Retinal pigment epithelial cell (primary cell): Measurements from ENCODE around the gene NFIB.

Experiments
- DNase-seq: peaks from one replicate; pipeline ENCODE4 v3.0.0-alpha.2; 2010; ENCODE audit warnings: low read depth
- H3K4me3 ChIP-seq: 2 replicates; pipeline ENCODE4 v1.5.1; 2011; ENCODE audit warnings: mild to moderate bottlenecking, low read length, control low read depth, moderate library complexity
- TF ChIP-seq, protein P1 (sequence below): conservative IDR thresholded peaks from 2 replicates; pipeline ENCODE4 v1.5.1; 2011; ENCODE audit warnings: low read depth, low read length, control low read depth, inconsistent platforms

The NFIB gene

DNA sequence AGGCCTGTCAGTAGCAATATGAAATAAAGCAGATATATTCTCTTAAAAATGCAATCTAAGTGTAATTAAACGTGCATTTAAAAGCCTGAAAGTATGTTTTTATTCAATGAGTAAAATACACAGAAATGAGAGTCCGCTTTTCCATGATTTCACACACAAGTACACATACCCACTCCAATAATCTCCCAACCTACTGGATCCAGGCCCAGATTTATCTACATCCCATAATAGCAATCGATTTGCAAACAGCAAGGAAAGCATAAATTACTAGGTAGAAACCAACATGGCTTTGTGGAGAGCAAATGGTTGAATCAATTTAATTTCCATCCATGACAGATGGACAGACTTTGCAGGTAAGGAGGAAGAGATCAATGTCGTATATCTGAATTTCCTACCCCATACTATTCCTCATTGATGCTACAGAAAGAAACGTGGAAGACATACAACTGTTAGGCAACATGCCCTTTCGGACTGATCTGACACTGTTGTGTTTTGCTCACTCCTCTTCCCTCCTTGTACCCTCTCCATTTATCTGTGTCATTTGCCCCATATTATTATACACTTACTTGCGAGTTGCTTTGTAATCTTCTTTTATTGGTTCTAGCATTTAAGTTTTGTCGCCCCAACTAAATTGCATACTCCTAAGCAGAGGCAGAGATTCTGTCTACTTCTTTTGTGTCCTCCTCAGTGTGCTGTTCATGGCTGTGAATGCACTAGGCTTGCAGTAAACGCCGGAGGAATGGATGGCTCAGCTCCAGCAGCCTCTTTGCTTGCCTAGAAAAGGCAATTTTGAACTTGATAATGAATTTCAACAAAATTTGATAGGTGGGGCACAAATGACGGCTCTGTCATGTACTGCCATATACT is 133.6 kb downstream of the NFIB start:
- H3K4me3 ChIP-seq: no peak overlapping the region
- DNase-seq: no peak
- TF ChIP-seq, protein P1, sequence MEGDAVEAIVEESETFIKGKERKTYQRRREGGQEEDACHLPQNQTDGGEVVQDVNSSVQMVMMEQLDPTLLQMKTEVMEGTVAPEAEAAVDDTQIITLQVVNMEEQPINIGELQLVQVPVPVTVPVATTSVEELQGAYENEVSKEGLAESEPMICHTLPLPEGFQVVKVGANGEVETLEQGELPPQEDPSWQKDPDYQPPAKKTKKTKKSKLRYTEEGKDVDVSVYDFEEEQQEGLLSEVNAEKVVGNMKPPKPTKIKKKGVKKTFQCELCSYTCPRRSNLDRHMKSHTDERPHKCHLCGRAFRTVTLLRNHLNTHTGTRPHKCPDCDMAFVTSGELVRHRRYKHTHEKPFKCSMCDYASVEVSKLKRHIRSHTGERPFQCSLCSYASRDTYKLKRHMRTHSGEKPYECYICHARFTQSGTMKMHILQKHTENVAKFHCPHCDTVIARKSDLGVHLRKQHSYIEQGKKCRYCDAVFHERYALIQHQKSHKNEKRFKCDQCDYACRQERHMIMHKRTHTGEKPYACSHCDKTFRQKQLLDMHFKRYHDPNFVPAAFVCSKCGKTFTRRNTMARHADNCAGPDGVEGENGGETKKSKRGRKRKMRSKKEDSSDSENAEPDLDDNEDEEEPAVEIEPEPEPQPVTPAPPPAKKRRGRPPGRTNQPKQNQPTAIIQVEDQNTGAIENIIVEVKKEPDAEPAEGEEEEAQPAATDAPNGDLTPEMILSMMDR: no peak

DNA sequence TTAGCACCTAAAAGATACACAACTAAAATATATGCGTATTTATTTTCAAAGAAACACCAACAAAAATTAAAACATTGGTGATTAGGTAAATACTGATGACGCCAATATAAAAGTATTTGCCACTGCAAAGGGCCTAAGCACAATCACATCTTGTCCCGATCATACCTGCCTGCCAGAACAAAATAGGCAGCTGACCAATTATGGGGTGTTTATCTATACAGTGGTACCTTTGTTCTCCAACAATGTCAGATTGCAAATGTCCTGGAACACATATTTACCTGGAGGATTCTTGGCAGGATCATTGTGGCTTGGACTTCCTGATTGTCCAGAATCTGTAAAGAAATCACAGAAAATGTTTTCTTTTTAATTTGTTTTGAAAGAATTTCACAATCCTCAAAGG is 134.5 kb downstream of the NFIB start:
- TF ChIP-seq, protein P1: no peak
- H3K4me3 ChIP-seq: no peak overlapping the region
- DNase-seq: no peak

DNA sequence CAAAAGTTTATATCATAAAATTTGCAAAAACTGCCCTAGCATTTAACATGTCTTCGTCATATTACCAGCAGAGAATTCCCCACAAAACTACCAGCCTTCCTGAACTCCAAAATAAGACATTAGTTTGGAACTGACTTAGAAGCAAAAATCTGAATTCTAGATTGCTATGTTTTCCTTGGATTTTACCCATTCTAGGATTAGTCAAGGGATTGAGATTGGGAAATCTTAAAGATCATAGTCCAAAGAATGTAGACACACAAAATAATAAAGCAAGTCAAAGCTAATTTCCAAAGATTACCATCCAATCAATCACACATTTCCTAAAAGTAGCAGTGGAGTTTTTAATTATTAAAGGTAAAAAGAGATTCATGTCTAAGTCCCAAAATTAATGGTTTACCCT is 138.2 kb downstream of the NFIB start:
- DNase-seq: no peak
- no peak overlapping the region for H3K4me3 ChIP-seq
- TF ChIP-seq, protein P1: no peak

DNA sequence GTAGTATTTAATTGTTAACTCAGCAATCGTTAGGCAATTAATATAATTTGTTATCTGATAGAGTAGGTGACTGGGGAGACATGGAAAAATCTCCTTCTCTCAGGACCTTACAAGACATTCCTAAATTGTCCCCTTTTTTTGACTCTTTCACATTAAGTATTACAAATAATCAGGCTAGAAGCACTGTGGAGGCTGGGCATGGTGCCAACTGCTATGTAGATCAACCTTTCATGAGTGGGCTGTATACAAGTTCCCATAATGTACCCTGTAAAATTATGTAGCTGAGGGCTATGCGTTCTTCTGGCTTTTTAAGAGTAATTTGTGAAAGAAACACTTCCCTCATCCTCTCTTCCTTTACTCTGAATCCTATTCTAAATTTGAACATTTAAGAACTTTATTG is 140.2 kb downstream of the NFIB start:
- TF ChIP-seq, protein P1: no peak
- no peak overlapping the region for H3K4me3 ChIP-seq
- DNase-seq: no peak

DNA sequence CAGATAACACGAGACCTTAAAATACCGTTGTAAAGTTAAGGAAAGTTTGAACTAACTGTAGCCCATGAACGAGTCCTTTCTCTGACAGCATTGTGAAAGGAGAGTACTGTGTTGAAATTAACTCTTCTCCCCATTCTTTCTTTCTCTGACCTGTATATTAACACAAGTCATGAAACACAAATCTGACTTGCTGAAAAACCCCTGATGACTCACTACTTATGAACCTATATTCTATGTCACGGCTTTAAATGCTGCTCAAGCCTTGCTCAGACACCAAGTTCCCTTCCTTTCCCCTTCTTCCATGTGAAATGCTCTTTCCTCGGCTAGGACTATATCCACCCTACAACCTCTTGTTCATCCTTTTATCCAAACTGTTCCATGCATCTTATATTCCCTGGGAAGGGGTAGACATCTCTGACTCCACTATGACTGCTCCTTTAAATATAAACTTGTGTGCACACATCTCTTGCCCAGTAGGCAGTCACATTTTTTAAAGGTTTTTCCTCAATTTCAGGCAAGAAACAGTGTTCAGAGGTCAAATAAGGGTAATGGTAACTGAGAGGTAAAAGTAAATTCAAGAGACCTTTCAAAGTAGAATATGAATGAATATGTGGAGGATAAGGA is 142.9 kb downstream of the NFIB start:
- H3K4me3 ChIP-seq: no peak overlapping the region
- peak; percentile 50 for DNase-seq
- TF ChIP-seq, protein P1: no peak

DNA sequence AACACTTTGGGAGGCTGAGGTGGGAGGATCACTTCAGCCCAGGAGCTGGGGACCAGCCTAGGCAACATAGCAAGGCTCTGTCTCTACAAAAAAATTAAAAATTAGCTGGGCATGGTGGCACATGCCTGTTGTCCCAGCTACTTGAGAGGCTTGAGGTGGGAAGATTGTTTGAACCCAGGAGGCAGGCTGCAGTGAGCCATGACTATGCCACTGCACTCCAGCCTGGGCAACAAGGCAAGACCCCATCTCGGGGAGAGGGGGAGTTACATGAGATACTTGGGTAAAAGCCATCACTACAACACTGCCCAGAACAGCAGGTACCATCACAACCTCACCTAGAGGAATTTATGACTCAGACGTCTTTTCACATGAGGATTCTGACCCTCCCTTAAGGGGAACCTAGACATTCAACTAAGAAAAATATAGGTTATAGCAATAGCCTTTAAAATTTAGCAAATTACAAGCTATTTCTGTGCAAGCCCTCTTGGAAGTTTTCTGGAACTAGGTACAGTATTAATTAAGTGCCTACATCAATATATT is 143.5 kb downstream of the NFIB start:
- TF ChIP-seq, protein P1: no peak
- DNase-seq: no peak
- H3K4me3 ChIP-seq: no peak overlapping the region
